DND-41 (cell line): ENCODE data around the gene CCNA2.

Source experiments
- CTCF ChIP-seq: IDR thresholded peaks from 2 replicates; pipeline ENCODE4 v1.5.1; 2012; ENCODE audit warnings: borderline replicate concordance, low read length, moderate library complexity, mild to moderate bottlenecking; ENCODE audit not compliant: poor library complexity, severe bottlenecking; ENCODE audit errors: extremely low read depth
- EZH2 ChIP-seq: IDR thresholded peaks from 3 replicates; pipeline ENCODE4 v1.6.1; 2012; ENCODE audit warnings: borderline replicate concordance, low read depth, mild to moderate bottlenecking, moderate library complexity, low read length, inconsistent platforms; ENCODE audit not compliant: severe bottlenecking

GRCh38 chr4:121846662-121847061 is 23.0 kb upstream of the CCNA2 start:
- TF ChIP-seq CTCF (no peak), EZH2 (no peak)
